OCI-M2 (cell line): ENCODE measurements around the gene HIRIP3.

ENCODE experiments used
- DNase-seq: peaks from one replicate; lab custom pipeline; 2025; ENCODE audit not compliant: unreplicated experiment; lab: John Stamatoyannopoulos, UW

The HIRIP3 gene

GRCh38 chr16:29999605-30000004, 4.2 kb upstream of the HIRIP3 start:
- no peak for DNase-seq

GRCh38 chr16:29996766-29997250, 1.4 kb upstream of the HIRIP3 start:
- no peak for DNase-seq

- peak; percentile 39 for DNase-seq
These were observed 721 bp upstream of the HIRIP3 start, which contains the start of gene INO80E for GRCh38 chr16:29995911-29996765. INO80E (plus strand) TSS chr16:29996241; CDS start chr16:29996311, 70 bp downstream.

GRCh38 chr16:29994600-29995323, 655 bp downstream of the HIRIP3 start:
- no peak for DNase-seq

- no peak for DNase-seq
These were observed 1.4 kb downstream of the HIRIP3 start for GRCh38 chr16:29993903-29994599.

- DNase-seq, result no peak
These were observed 2.1 kb downstream of the HIRIP3 start for GRCh38 chr16:29993191-29993902.

- DNase-seq, result no peak
These were observed 3.0 kb downstream of the HIRIP3 start for GRCh38 chr16:29992344-29992967.

- no peak for DNase-seq
These were observed 3.9 kb downstream of the HIRIP3 start for GRCh38 chr16:29991571-29991904.

GRCh38 chr16:29990883-29991570, 4.4 kb downstream of the HIRIP3 start:
- no peak for DNase-seq

GRCh38 chr16:29990034-29990433, 5.4 kb downstream of the HIRIP3 start:
- no peak for DNase-seq

- DNase-seq, result no peak
These were observed 6.1 kb downstream of the HIRIP3 start for GRCh38 chr16:29989111-29989858.

GRCh38 chr16:29988346-29989075, 6.9 kb downstream of the HIRIP3 start:
- no peak for DNase-seq

GRCh38 chr16:29987371-29988085, 7.9 kb downstream of the HIRIP3 start:
- DNase-seq, result no peak

- DNase-seq, result no peak
These were observed 8.5 kb downstream of the HIRIP3 start for GRCh38 chr16:29986931-29987330.

- no peak for DNase-seq
These were observed 9.2 kb downstream of the HIRIP3 start for GRCh38 chr16:29986231-29986630.

- DNase-seq, result no peak
These were observed 10.1 kb downstream of the HIRIP3 start for GRCh38 chr16:29985271-29985811.

- no peak for DNase-seq
These were observed 10.7 kb downstream of the HIRIP3 start for GRCh38 chr16:29984764-29985147.
